Brain microvascular endothelial cell (primary cell): ENCODE results near the gene DCTN4.
A peak's percentile ranks its signal among the peaks of the same experiment; 100 is the strongest.

ENCODE experiments used
- DNase-seq: peaks from one replicate; pipeline ENCODE4 v3.0.0-alpha.2; 2020
- H3K27ac ChIP-seq: fragments of 250-450 bp; sonication (Bioruptor Pico); 2 replicates; pipeline ENCODE4 v1.5.1; 2020; ENCODE audit warnings: mild to moderate bottlenecking, moderate library complexity
- H3K27me3 ChIP-seq: fragments of 250-450 bp; sonication (Bioruptor Pico); replicated peaks from 2 replicates; pipeline ENCODE4 v1.5.1; 2020; ENCODE audit warnings: mild to moderate bottlenecking
- H3K36me3 ChIP-seq: fragments of 250-450 bp; sonication (Bioruptor Pico); replicated peaks from 2 replicates; pipeline ENCODE4 v1.5.1; 2020; ENCODE audit warnings: mild to moderate bottlenecking
- H3K4me3 ChIP-seq: 2 replicates; pipeline ENCODE4 v1.5.1; 2011; ENCODE audit warnings: low read depth, mild to moderate bottlenecking, control low read depth, low read length, moderate library complexity
- CTCF ChIP-seq: IDR thresholded peaks from 2 replicates; pipeline ENCODE4 v1.5.1; 2011; ENCODE audit warnings: low read depth, mild to moderate bottlenecking, moderate library complexity, low read length, control low read depth, inconsistent platforms; ENCODE audit errors: missing control alignments
- in situ Hi-C: cut with HindIII; loops from 2 replicates; pipeline ENCODE4 v1.10.0; 2017; ENCODE audit warnings: low sequenced_read_pairs, low pct_ligation_motif_present

The DCTN4 gene

GRCh38 chr5:150723845-150724244 is 35.0 kb downstream of the DCTN4 start:
- no peak for DNase-seq
- Histone ChIP-seq H3K27me3 (no peaks in the 10 kb centered on the region), H3K4me3 (no peak overlapping the region), H3K27ac (no peak overlapping the region), H3K36me3 (peaks cover 59% of the 10 kb centered on the region)
- TF ChIP-seq CTCF, result no peak
- in situ Hi-C loops, result no loop called here

DNA sequence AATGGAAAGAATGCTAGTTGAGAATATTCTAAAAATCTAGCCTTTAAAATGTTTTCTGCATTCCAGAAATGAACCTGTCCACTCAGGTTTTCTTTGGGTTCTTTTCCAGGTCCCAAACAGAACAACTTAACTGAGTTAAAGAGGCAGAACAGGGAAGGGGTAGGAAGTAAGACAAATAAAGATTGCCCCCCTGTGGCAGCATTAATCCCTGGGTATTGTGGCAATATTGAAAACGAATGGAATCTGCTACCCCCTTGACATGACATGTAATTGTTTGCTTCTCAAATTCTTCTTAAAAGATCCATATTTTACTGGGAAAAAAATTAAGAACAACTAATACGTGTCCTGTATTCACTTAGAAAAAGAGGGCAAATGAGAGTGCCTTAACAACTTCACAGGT is 48.7 kb downstream of the DCTN4 start:
- Histone ChIP-seq H3K4me3 (no peak overlapping the region), H3K27ac (no peak overlapping the region), H3K27me3 (no peaks in the 10 kb centered on the region), H3K36me3 (peaks cover 48% of the 10 kb centered on the region)
- peak; percentile 32 for TF ChIP-seq CTCF
- no peak for DNase-seq
- in situ Hi-C loops, result no loop called here

- Histone ChIP-seq H3K4me3 (no peak overlapping the region), H3K27me3 (no peaks in the 10 kb centered on the region), H3K27ac (no peak overlapping the region), H3K36me3 (peaks cover 28% of the 10 kb centered on the region)
- no peak for TF ChIP-seq CTCF
- no peak for DNase-seq
- in situ Hi-C loops, result no loop called here
These were observed 51.9 kb downstream of the DCTN4 start for GRCh38 chr5:150706776-150707390.

DNA sequence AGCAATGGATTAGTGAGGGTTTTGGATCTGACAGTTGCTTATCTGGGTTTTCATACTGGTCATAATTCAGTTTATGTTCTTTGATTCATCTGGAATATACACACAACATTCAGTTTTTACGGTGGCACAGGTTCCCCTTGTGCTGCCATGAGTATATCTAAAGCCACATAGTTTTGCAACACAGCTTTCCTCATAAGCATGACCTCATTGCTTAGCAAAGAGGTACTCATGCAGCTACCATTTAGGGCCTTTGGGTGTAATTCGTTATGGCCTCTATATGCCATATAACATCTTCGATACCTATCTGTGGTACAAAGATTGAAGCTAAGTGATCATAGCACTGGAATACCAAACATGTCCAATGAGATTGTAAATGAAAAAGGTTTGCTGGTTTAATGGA is 55.1 kb downstream of the DCTN4 start:
- no peak for TF ChIP-seq CTCF
- in situ Hi-C loops, result no loop called here
- no peak overlapping the region for H3K4me3 ChIP-seq
- DNase-seq, result no peak
- H3K27ac ChIP-seq, result no peak overlapping the region
- H3K36me3 ChIP-seq, result peaks cover 14% of the 10 kb centered on the region
- no peaks in the 10 kb centered on the region for H3K27me3 ChIP-seq

DNA sequence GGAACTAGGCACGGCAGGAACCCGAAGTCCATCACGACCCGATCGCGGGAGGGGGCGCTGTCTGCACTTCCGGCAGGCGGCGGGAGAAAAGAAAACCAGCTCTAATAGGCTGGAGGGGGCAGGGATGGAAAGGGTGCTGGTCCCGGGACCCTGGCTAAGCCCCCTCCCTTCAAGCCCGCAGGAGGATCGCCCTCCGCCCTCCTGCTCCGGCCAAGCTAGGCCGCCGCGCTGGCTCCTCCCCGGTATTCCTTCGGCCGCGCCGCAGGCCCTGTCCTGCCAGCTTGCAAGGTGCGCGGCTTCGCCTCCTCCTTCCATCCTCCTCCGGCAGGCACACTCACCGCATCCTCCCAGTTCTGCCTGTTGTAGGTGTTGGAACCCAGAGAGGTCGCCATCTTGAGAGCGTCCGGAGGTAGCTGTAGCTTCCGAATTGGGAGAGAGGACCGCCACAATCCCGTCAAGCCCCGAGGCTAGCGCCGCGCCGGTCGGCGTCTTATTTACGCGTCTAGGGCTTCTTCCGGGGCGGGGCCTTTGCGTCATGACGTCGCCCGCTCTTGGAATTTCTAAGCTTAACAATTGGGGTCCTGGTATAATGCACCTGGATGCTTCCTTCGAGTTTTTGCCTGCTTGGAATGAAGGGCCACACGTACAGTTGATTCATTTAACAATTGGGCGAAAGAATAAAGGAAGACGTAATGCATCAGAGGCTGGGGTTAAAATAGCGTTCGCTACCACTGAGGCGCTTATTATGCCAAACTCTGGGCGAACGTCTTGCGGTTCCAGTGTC is 58.0 kb downstream of the DCTN4 start, which contains the start of gene RBM22:
Gene RBM22, minus strand, starts transcription at position 469 of the 784 bp plus-strand sequence. Its CDS starts 77 bp downstream, at position 392.
- in situ Hi-C loops, result no loop called here
- H3K4me3 ChIP-seq, result peak within 1 kb of the TSS; percentile 97
- peak; percentile 81 for DNase-seq
- peaks cover 30% of the 10 kb centered on the region for H3K36me3 ChIP-seq
- H3K27ac ChIP-seq, result peak within 1 kb of the TSS; percentile 88
- TF ChIP-seq CTCF, result peak; percentile 80
- H3K27me3 ChIP-seq, result no peaks in the 10 kb centered on the region

GRCh38 chr5:150700246-150700593 is 58.6 kb downstream of the DCTN4 start:
- in situ Hi-C loops, result no loop called here
- no peak for DNase-seq
- peaks cover 36% of the 10 kb centered on the region for H3K36me3 ChIP-seq
- TF ChIP-seq CTCF, result no peak
- H3K27me3 ChIP-seq, result no peaks in the 10 kb centered on the region
- H3K27ac ChIP-seq, result peak overlapping the region; percentile 88
- peak overlapping the region; percentile 97 for H3K4me3 ChIP-seq
